PC-3 (cell line): ENCODE measurements around the gene TOB2. TPM values are rescaled to one million over a fixed set of nuclear protein-coding genes. Genes with fewer than 3 reads are reported as not detected.

ENCODE experiments used
- ATAC-seq: fragments of 200-7000 bp; cut with Tn5 transposase; 2 replicates; pipeline ENCODE4 v1.9.1; 2020; ENCODE audit warnings: mild to moderate bottlenecking, moderate library complexity
- BruUV-seq: library from RNA; stranded (reverse); fragments of 400-500 nt; replicated peaks from 2 replicates; lab custom pipeline; 2021; lab: Mats Ljungman, UMichigan
- CTCF ChIA-PET: fragments of 300-600 bp; sonication (Branson Sonifier 250); formaldehyde crosslinking; loops from one replicate; lab custom pipeline; 2022; ENCODE audit warnings: antibody characterized with exemption; lab: Charles Lee
- POLR2A ChIA-PET: fragments of 300-600 bp; sonication (Branson Sonifier 250); formaldehyde crosslinking; loops from one replicate; lab custom pipeline; 2022; ENCODE audit warnings: antibody characterized with exemption; ENCODE audit not compliant: unreplicated experiment; lab: Charles Lee
- DNase-seq: peaks from one replicate; pipeline ENCODE4 v3.0.0-alpha.2; 2015
- H2AFZ ChIP-seq: fragments of 300-600 bp; sonication (generic); 2 replicates; pipeline ENCODE4 v1.6.0; 2016; ENCODE audit warnings: antibody characterized with exemption, low read length
- H3F3A ChIP-seq: fragments of 300-600 bp; sonication (generic); one replicate; pipeline ENCODE4 v1.6.0; 2017; ENCODE audit warnings: antibody characterized with exemption, low read length, control low read depth, mild to moderate bottlenecking; ENCODE audit not compliant: unreplicated experiment
- H3K27ac ChIP-seq: fragments of 300-600 bp; sonication (generic); 2 replicates; pipeline ENCODE4 v1.5.1; 2016; ENCODE audit warnings: mild to moderate bottlenecking, low read length
- H3K27me3 ChIP-seq: fragments of 300-600 bp; sonication (generic); 2 replicates; pipeline ENCODE4 v1.6.1; 2016; ENCODE audit warnings: low read length, mixed read lengths
- H3K36me3 ChIP-seq: fragments of 300-600 bp; sonication (generic); 2 replicates; pipeline ENCODE4 v1.6.1; 2016; ENCODE audit warnings: low read depth, mixed run types, low read length, mixed read lengths
- H3K4me1 ChIP-seq: fragments of 300-600 bp; sonication (generic); 2 replicates; pipeline ENCODE4 v1.5.1; 2016; ENCODE audit warnings: low read length; ENCODE audit not compliant: insufficient read depth
- H3K4me2 ChIP-seq: fragments of 300-600 bp; sonication (generic); 2 replicates; pipeline ENCODE4 v1.6.0; 2016; ENCODE audit warnings: low read length
- H3K4me3 ChIP-seq: fragments of 300-600 bp; sonication (generic); 2 replicates; pipeline ENCODE4 v1.5.1; 2016; ENCODE audit warnings: mild to moderate bottlenecking, low read length, mixed read lengths
- H3K79me2 ChIP-seq: fragments of 300-600 bp; sonication (generic); 2 replicates; pipeline ENCODE4 v1.6.1; 2017; ENCODE audit warnings: low read length, mixed read lengths
- H3K9ac ChIP-seq: fragments of 300-600 bp; sonication (generic); 2 replicates; pipeline ENCODE4 v1.6.0; 2016; ENCODE audit warnings: mild to moderate bottlenecking, low read length
- H3K9me2 ChIP-seq: fragments of 300-600 bp; sonication (generic); replicated peaks from 2 replicates; pipeline ENCODE4 v1.6.1; 2016; ENCODE audit warnings: mixed run types, low read length, mixed read lengths
- H3K9me3 ChIP-seq: fragments of 300-600 bp; sonication (generic); 2 replicates; pipeline ENCODE4 v1.6.1; 2016; ENCODE audit warnings: low read length, mixed read lengths
- H4K20me1 ChIP-seq: fragments of 300-600 bp; sonication (generic); 2 replicates; pipeline ENCODE4 v1.6.1; 2016; ENCODE audit warnings: low read length, mixed read lengths
- CTCF ChIP-seq: fragments of 300-600 bp; sonication (generic); conservative IDR thresholded peaks from 2 replicates; pipeline ENCODE4 v1.5.1; 2017; ENCODE audit warnings: antibody characterized with exemption, low read depth, mild to moderate bottlenecking, low read length
- EZH2 ChIP-seq: fragments of 300-600 bp; sonication (generic); IDR thresholded peaks from one replicate; pipeline ENCODE4 v1.6.1; 2017; ENCODE audit warnings: antibody characterized with exemption, mild to moderate bottlenecking, low read length; ENCODE audit not compliant: unreplicated experiment
- EZH2phosphoT487 ChIP-seq: fragments of 300-600 bp; sonication (generic); IDR thresholded peaks from 2 replicates; pipeline ENCODE4 v1.6.1; 2018; ENCODE audit warnings: mild to moderate bottlenecking, antibody characterized with exemption, low read length, borderline replicate concordance
- intact Hi-C: fragments of 100-400 bp; cut with micrococcal nuclease; formaldehyde crosslinking; loops from 2 replicates; pipeline ENCODE4 v1.9.0; 2023
- total RNA-seq: library from RNA; depleted of rRNA; stranded (reverse); fragments of >200 nt; gene quantifications from 2 replicates; pipeline ENCODE4 v1.2.3, GENCODE V29; 2014

Gene TOB2
- total RNA-seq, 1 experiment from 2014 or later, result 12.8 TPM

- H3F3A ChIP-seq, result no peaks in the 10 kb centered on the region
- POLR2A ChIA-PET, result interaction anchor here (0.5 to 1.1 kb wide), 6 partner anchors 21 to 1403 kb away, joined by 3 to 19 read pairs (median 8); partner anchors contain the start of genes ACO2 and PHF5A
- peaks cover 14% of the 10 kb centered on the region for H4K20me1 ChIP-seq
- H3K27ac ChIP-seq, result peak overlapping the region; percentile 92
- H3K4me1 ChIP-seq, result peaks cover 4% of the 10 kb centered on the region; the same call in 1 of the 2 replicates
- no peaks in the 10 kb centered on the region for H3K9me3 ChIP-seq
- H2AFZ ChIP-seq, result peak overlapping the region; percentile 84
- intact Hi-C loops, result loop anchor here (1.0 kb wide), 1 partner anchor 21 kb away; the partner anchor contains the start of gene PHF5A
- peak overlapping the region; percentile 82 for H3K4me3 ChIP-seq
- TF ChIP-seq CTCF (no peak), EZH2phosphoT487 (no peak), EZH2 (no peak)
- BruUV-seq, result no TSS peak
- H3K36me3 ChIP-seq, result peaks cover 4% of the 10 kb centered on the region; the same call in 1 of the 2 replicates
- H3K9me2 ChIP-seq, result no peaks in the 10 kb centered on the region
- peaks cover 44% of the 10 kb centered on the region for H3K79me2 ChIP-seq
- H3K4me2 ChIP-seq, result peak overlapping the region; percentile 77
- ATAC-seq, result peak; percentile 16
- peak overlapping the region; percentile 97 for H3K9ac ChIP-seq
- DNase-seq, result peak; percentile 48
- no peaks in the 10 kb centered on the region for H3K27me3 ChIP-seq
- CTCF ChIA-PET, result interaction anchor here (0.6 to 0.9 kb wide), 2 partner anchors 44 to 88 kb away, joined by 4 to 9 read pairs; no protein-coding TSS in a partner anchor
These were observed 1.0 kb upstream of the TOB2 start for GRCh38 chr22:41447435-41448188.

GRCh38 chr22:41446057-41446501 is 522 bp downstream of the TOB2 start:
- ATAC-seq, result no peak
- peaks cover 58% of the 10 kb centered on the region for H3K79me2 ChIP-seq
- H3K4me2 ChIP-seq, result peak overlapping the region; percentile 77
- H3K36me3 ChIP-seq, result peaks cover 4% of the 10 kb centered on the region; the same call in 1 of the 2 replicates
- H3K4me3 ChIP-seq, result peak overlapping the region; percentile 82
- BruUV-seq, result no TSS peak
- H2AFZ ChIP-seq, result no peak overlapping the region
- H3K9me3 ChIP-seq, result no peaks in the 10 kb centered on the region
- ChIA-PET POLR2A (interaction anchor here (0.5 to 1.3 kb wide), 3 partner anchors 22 to 65 kb away, joined by 3 to 10 read pairs (median 6); partner anchors contain the start of genes PHF5A and TEF), CTCF (interaction anchor here (0.6 kb wide), 1 partner anchor 155 kb away, joined by 3 read pairs; no protein-coding TSS in a partner anchor)
- peaks cover 4% of the 10 kb centered on the region; the same call in 1 of the 2 replicates for H3K4me1 ChIP-seq
- H3K9ac ChIP-seq, result peak overlapping the region; percentile 97
- intact Hi-C loops, result no loop called here
- TF ChIP-seq EZH2, result no peak
- TF ChIP-seq EZH2phosphoT487, result no peak
- TF ChIP-seq CTCF, result no peak
- H3F3A ChIP-seq, result no peaks in the 10 kb centered on the region
- no peaks in the 10 kb centered on the region for H3K27me3 ChIP-seq
- peaks cover 17% of the 10 kb centered on the region for H4K20me1 ChIP-seq
- peak overlapping the region; percentile 22 for H3K27ac ChIP-seq
- DNase-seq, result no peak
- no peaks in the 10 kb centered on the region for H3K9me2 ChIP-seq
